Neural crest cell (in vitro differentiated cells): ENCODE measurements around the gene ACSL3. TPM values are rescaled to one million over a fixed set of nuclear protein-coding genes. Genes with fewer than 3 reads are reported as not detected.
"Not testable (repeated sequence)": the region's sequence is repeated elsewhere in the genome, so short reads cannot be mapped to it uniquely, and the experiment has no call there.

Experiments
- DNase-seq: peaks from one replicate; pipeline ENCODE4 v3.0.0; 2021; ENCODE audit warnings: low read depth, mixed read lengths, low spot score
- H3K27ac Mint-ChIP-seq: one replicate; pipeline ENCODE4 v1.8.0; 2021; ENCODE audit warnings: mild to moderate bottlenecking, mixed read lengths; ENCODE audit not compliant: unreplicated experiment
- H3K27me3 Mint-ChIP-seq: 2 replicates; pipeline ENCODE4 v1.8.0; 2021; ENCODE audit warnings: low read depth, mild to moderate bottlenecking, mixed read lengths
- H3K36me3 Mint-ChIP-seq: 2 replicates; pipeline ENCODE4 v1.8.0; 2021; ENCODE audit warnings: low read depth, mild to moderate bottlenecking, mixed read lengths
- H3K4me1 Mint-ChIP-seq: 2 replicates; pipeline ENCODE4 v1.8.0; 2021; ENCODE audit warnings: mixed read lengths
- H3K4me3 Mint-ChIP-seq: one replicate; pipeline ENCODE4 v1.8.0; 2021; ENCODE audit warnings: mild to moderate bottlenecking, mixed read lengths
- H3K9me3 Mint-ChIP-seq: 2 replicates; pipeline ENCODE4 v1.8.0; 2021; ENCODE audit warnings: mixed read lengths
- total RNA-seq: library from RNA; stranded (reverse); gene quantifications from 2 replicates; pipeline ENCODE4 v1.2.1, GENCODE V29; 2021
- TF ChIP-seq, protein P1 (sequence below): fragments of 200-600 bp; sonication (generic); conservative IDR thresholded peaks from 2 replicates; pipeline ENCODE4 v1.5.0; 2021; ENCODE audit warnings: antibody characterized with exemption, mild to moderate bottlenecking

ACSL3 gene
- total RNA-seq, 1 donor from 2014 or later = 89.5 TPM

DNA sequence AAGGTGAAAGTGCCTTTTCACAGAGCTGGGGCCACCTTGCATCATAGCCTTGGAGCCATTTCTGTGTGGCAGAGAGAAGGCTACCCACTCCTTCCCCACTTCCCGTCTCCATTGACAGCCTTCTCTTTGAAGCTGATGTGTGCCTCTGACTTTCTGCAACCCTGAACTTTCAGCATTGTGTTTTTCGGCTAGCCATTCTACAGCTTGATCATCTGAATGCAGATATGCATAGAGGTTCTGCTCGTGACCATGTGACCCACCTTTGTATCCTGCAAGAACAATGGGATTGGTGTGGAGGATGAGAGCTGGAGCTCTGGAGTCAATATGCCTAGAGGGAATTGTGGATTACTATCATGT is 122.1 kb downstream of the ACSL3 start:
- Mint-ChIP-seq H3K4me1 (peaks cover 7% of the 10 kb centered on the region), H3K27ac (no peak overlapping the region), H3K36me3 (no peaks in the 10 kb centered on the region), H3K27me3 (no peaks in the 10 kb centered on the region), H3K4me3 (no peak overlapping the region), H3K9me3 (peaks cover 10% of the 10 kb centered on the region)
- TF ChIP-seq, protein P1, sequence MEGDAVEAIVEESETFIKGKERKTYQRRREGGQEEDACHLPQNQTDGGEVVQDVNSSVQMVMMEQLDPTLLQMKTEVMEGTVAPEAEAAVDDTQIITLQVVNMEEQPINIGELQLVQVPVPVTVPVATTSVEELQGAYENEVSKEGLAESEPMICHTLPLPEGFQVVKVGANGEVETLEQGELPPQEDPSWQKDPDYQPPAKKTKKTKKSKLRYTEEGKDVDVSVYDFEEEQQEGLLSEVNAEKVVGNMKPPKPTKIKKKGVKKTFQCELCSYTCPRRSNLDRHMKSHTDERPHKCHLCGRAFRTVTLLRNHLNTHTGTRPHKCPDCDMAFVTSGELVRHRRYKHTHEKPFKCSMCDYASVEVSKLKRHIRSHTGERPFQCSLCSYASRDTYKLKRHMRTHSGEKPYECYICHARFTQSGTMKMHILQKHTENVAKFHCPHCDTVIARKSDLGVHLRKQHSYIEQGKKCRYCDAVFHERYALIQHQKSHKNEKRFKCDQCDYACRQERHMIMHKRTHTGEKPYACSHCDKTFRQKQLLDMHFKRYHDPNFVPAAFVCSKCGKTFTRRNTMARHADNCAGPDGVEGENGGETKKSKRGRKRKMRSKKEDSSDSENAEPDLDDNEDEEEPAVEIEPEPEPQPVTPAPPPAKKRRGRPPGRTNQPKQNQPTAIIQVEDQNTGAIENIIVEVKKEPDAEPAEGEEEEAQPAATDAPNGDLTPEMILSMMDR = no peak
- DNase-seq = no peak

DNA sequence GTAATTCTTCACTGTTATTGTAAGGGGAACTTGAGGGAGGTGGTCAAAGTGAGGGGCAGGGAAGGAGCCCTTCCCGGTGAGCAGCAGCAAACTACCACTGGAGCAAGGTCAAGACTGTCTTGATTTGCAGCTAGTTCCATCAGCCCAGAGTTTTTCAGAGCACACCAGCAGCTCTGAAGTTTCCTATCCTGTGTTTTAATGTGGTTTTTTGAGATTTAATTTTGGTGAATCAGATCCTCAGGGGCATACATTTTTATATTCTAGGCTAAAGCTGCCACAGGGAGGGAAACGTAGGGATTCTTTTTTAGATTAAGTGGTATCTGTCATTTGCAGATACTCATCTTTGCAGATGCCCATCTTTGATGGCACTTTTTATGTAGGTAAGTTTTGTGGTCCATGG is 124.1 kb downstream of the ACSL3 start:
- H3K27ac Mint-ChIP-seq = no peak overlapping the region

DNA sequence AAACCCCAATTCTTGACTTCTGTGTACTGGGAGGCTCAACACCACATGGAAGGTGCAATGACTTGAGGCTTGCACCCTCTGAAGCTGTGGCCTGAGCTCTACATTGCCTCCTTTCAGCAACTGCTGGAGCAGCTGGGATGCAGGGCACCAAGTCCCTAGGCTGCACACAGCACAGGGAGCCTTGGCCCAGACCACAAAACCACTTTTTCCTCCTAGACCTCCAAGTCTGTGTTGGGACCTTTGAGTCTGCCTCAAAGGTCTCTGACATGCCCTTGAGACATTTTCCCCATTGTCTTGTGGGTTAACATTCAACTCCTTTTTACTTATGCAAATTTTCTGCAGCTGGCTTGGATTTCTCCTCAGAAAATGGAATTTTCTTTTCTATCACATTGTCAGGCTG is 128.6 kb downstream of the ACSL3 start:
- Mint-ChIP-seq H3K36me3 (no peaks in the 10 kb centered on the region), H3K9me3 (peaks cover 12% of the 10 kb centered on the region), H3K27ac (no peak overlapping the region), H3K4me1 (no peaks in the 10 kb centered on the region), H3K27me3 (no peaks in the 10 kb centered on the region), H3K4me3 (no peak overlapping the region)
- no peak for DNase-seq
- TF ChIP-seq, protein P1 = no peak

More for the DNA sequence above, 124.1 kb downstream of the ACSL3 start:
- Mint-ChIP-seq H3K4me3 (no peak overlapping the region), H3K4me1 (peaks cover 7% of the 10 kb centered on the region), H3K9me3 (peaks cover 11% of the 10 kb centered on the region), H3K36me3 (no peaks in the 10 kb centered on the region), H3K27me3 (no peaks in the 10 kb centered on the region)
- TF ChIP-seq, protein P1 = no peak
- no peak for DNase-seq

DNA sequence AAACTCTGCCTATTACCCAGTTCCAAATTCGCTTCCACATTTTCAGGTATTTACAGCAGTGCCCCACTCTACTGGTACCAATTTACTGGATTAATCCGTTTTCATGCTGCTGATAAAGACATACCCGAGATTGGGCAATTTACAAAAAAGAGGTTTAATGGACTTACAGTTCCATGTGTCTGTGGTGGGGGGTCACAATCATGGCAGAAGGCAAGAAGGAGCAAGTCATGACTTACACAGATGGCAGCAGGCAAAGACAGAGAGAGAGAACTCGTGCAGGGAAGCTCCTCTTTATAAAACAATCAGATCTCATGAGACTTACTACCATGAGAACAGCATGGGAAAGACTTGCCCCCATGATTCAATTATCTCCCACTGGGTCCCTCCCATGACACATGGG is 129.4 kb downstream of the ACSL3 start:
- H3K4me3 Mint-ChIP-seq, H3K36me3 Mint-ChIP-seq, DNase-seq, H3K27me3 Mint-ChIP-seq, H3K4me1 Mint-ChIP-seq, H3K27ac Mint-ChIP-seq: not testable (repeated sequence)
- peaks cover 11% of the 10 kb centered on the region for H3K9me3 Mint-ChIP-seq

DNA sequence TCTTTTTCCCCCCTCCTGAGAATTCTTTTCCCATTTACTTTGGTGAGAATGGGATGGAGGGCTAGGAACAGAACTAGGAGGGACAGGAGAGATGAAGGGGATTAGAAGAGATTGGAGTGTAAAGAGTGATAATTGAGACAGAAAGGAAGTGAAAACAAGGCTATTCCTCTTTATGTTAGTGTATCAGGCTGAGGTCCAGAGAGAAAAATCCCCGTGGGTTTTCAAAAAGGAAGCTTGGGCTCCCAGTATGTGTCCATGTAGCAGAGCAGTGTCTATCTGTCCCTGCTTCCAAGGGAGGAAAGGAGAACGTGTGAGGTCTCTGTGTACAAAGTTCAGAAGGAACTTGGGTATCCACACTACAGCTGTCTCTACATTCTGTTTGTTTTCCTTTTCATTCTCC is 131.3 kb downstream of the ACSL3 start:
- no peak overlapping the region for H3K4me3 Mint-ChIP-seq

More for the DNA sequence above, 131.3 kb downstream of the ACSL3 start:
- no peak for DNase-seq
- H3K4me1 Mint-ChIP-seq = no peaks in the 10 kb centered on the region
- H3K27ac Mint-ChIP-seq = no peak overlapping the region
- TF ChIP-seq, protein P1 = no peak
- no peaks in the 10 kb centered on the region for H3K36me3 Mint-ChIP-seq
- no peaks in the 10 kb centered on the region for H3K27me3 Mint-ChIP-seq
- H3K9me3 Mint-ChIP-seq = peaks cover 7% of the 10 kb centered on the region

Other genes starting within 250 kb of the ACSL3 start
- gene FARSB, start 204.9 kb upstream of the ACSL3 start, total RNA-seq = 38.7 and 39.9 TPM in 2 replicates
- 0.30 TPM in 1 of 2 replicates, not detected in the other for gene MOGAT1, start 189.4 kb upstream of the ACSL3 start, total RNA-seq
- gene KCNE4, start 191.2 kb downstream of the ACSL3 start, total RNA-seq = 0.09 TPM in 1 of 2 replicates, not detected in the other